ENCODE measurements around the gene SIRT4. TPM values are rescaled to one million over a fixed set of nuclear protein-coding genes. Genes with fewer than 3 reads are reported as not detected.

Gene SIRT4
- total RNA-seq, 1 experiment from 2014 or later: 2.1 TPM

DNA sequence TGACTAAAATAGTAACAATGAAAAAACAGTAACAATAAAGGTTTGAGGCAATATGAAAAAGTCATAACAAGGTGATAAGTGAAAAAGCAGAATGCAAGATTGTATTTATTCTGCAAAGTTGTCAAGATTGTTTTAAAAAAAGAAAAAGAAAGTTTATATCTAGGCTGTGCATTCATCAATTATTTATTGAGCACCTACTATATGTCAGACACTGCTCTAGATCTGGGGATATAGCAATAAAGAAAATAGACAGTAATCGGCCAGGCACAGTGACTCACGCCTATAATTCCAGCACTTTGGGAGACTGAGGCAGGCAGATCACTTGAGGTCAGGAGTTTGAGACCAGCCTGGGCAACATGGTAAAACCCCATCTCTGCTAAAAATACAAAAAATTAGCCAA lies 21.7 kb downstream of the SIRT4 start:
- Histone ChIP-seq H2BK15ac (ENCODE audit: low read depth, low read length) (no peak overlapping the region), H3K18ac (ENCODE audit: insufficient read length, low read depth, low read length) (no peak overlapping the region), H3K79me1 (ENCODE audit: insufficient read depth, low read depth, low read length, poor library complexity, severe bottlenecking) (no peaks in the 10 kb centered on the region), H3K23ac (ENCODE audit: insufficient read length, low read depth, low read length) (no peak overlapping the region), H2BK5ac (ENCODE audit: insufficient read length, low read length) (no peak overlapping the region), H3K4me2 (ENCODE audit: insufficient read depth, insufficient read length, low read length) (no peak overlapping the region), H2AFZ (ENCODE audit: low read length) (no peak overlapping the region), H3K4me1 (ENCODE audit: insufficient read depth, low read length) (no peaks in the 10 kb centered on the region), H2BK12ac (ENCODE audit: insufficient read length, low read depth, low read length) (no peak overlapping the region), H3T11ph (ENCODE audit: low read length) (no peak overlapping the region), H2BK120ac (ENCODE audit: low read depth, low read length, poor library complexity, severe bottlenecking) (no peak overlapping the region), H3K27ac (ENCODE audit: insufficient read length, low read depth, low read length) (no peak overlapping the region), H4K8ac (replicated peaks; ENCODE audit: insufficient read length, low read depth, low read length) (no peak overlapping the region), H3K23me2 (ENCODE audit: insufficient read length, low read depth, low read length, poor library complexity, severe bottlenecking) (no peaks in the 10 kb centered on the region), H3K79me2 (ENCODE audit: insufficient read depth, low read length) (no peaks in the 10 kb centered on the region), H4K91ac (ENCODE audit: insufficient read length, low read depth, low read length) (no peak overlapping the region), H3K9me3 (ENCODE audit: control insufficient read depth, low read depth, low read length) (no peaks in the 10 kb centered on the region), H2AK5ac (ENCODE audit: insufficient read length, low read length) (no peak overlapping the region), H3K27me3 (ENCODE audit: insufficient read depth, low read length) (no peaks in the 10 kb centered on the region), H4K20me1 (ENCODE audit: control insufficient read depth, insufficient read depth, insufficient read length) (no peaks in the 10 kb centered on the region), H2BK20ac (ENCODE audit: low read depth, low read length, poor library complexity, severe bottlenecking) (no peak overlapping the region), H3K4ac (ENCODE audit: low read depth, low read length) (no peak overlapping the region), H4K5ac (ENCODE audit: insufficient read length, low read depth, low read length) (no peak overlapping the region), H3K14ac (ENCODE audit: insufficient read depth, low read length) (no peak overlapping the region), H3K56ac (ENCODE audit: insufficient read length, low read depth, low read length) (no peak overlapping the region), H3K9ac (ENCODE audit: extremely low read depth, insufficient read length, low read length) (no peak overlapping the region)
- Mint-ChIP-seq H3K36me3 (ENCODE audit: insufficient read depth in 1 of 3, low read depth in 3 of 3) (no peaks in the 10 kb centered on the region), H3K4me3 (no peak overlapping the region), H3K27ac (no peak overlapping the region), H3K4me1 (peaks cover 5 to 7% of the 10 kb centered on the region in 2 experiments; a peak in 3 of 4 replicates), H3K9me3 (no peaks in the 10 kb centered on the region), H3K27me3 (ENCODE audit: low read depth) (peaks cover 22% of the 10 kb centered on the region)
- TF ChIP-seq, protein P1, sequence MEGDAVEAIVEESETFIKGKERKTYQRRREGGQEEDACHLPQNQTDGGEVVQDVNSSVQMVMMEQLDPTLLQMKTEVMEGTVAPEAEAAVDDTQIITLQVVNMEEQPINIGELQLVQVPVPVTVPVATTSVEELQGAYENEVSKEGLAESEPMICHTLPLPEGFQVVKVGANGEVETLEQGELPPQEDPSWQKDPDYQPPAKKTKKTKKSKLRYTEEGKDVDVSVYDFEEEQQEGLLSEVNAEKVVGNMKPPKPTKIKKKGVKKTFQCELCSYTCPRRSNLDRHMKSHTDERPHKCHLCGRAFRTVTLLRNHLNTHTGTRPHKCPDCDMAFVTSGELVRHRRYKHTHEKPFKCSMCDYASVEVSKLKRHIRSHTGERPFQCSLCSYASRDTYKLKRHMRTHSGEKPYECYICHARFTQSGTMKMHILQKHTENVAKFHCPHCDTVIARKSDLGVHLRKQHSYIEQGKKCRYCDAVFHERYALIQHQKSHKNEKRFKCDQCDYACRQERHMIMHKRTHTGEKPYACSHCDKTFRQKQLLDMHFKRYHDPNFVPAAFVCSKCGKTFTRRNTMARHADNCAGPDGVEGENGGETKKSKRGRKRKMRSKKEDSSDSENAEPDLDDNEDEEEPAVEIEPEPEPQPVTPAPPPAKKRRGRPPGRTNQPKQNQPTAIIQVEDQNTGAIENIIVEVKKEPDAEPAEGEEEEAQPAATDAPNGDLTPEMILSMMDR (conservative IDR thresholded peaks at IDR 0.05): no peak
- no CpG with 5 or more reads among the region's 2 CpGs for WGBS (ENCODE audit: extremely low coverage, insufficient read length, low lambda C conversion rate)
- DNase-seq: no peak

Measured in H9 (cell line).